Gastrocnemius medialis (tissue), 4 donors: Measurements from ENCODE around the gene PARD3. TPM values are rescaled to one million over a fixed set of nuclear protein-coding genes. Genes with fewer than 3 reads are reported as not detected.

Experiments used
- ATAC-seq, 2 donors: fragments of 150-250 bp; one replicate each; pipeline ENCODE4 v1.9.1; 2016
- DNase-seq, 2 donors: peaks; one replicate each; pipeline ENCODE4 v3.0.0-alpha.2; 2019
- H3K27ac ChIP-seq, 4 donors: fragments of 200-600 bp; sonication (generic); 1 replicate in 1 of 4; 2 replicates in 3 of 4; pipeline ENCODE4 v1.5.1; 2016 to 2018; ENCODE audit warnings: mild to moderate bottlenecking in 2 of 4, moderate library complexity in 1 of 4
- H3K27me3 ChIP-seq, 3 donors: fragments of 200-600 bp; sonication (generic) in 2 of 3; 1 replicate in 1 of 3; 2 replicates in 2 of 3; pipeline versions ENCODE4 v1.5.1 to v1.6.0; 2016 to 2019; ENCODE audit warnings: mild to moderate bottlenecking in 1 of 3, moderate library complexity in 1 of 3
- H3K36me3 ChIP-seq, 2 donors: fragments of 200-600 bp; sonication (generic) in 1 of 2; one replicate each; pipeline ENCODE4 v1.5.1; 2017 to 2018
- H3K4me1 ChIP-seq, 2 donors: fragments of 200-600 bp; sonication (generic) in 1 of 2; one replicate each; pipeline ENCODE4 v1.5.1; 2016 to 2017; ENCODE audit warnings: mild to moderate bottlenecking in 2 of 2
- H3K4me3 ChIP-seq, 4 donors: fragments of 200-600 bp; sonication (generic) in 3 of 4; 1 replicate in 1 of 4; 2 replicates in 3 of 4; pipeline ENCODE4 v1.5.1; 2016 to 2019; ENCODE audit warnings: mild to moderate bottlenecking in 2 of 4
- H3K9me3 ChIP-seq, 3 donors: fragments of 200-600 bp; sonication (generic) in 2 of 3; 1 replicate in 1 of 3; 2 replicates in 2 of 3; pipeline ENCODE4 v1.5.1; 2016 to 2019
- POLR2A ChIP-seq, 2 donors: fragments of 450-650 bp; IDR thresholded peaks; one replicate each; pipeline ENCODE4 v1.6.1; 2017; ENCODE audit warnings: antibody characterized with exemption in 2 of 2, mild to moderate bottlenecking in 2 of 2, moderate library complexity in 2 of 2
- in situ Hi-C, 4 donors: fragments of 200-750 bp; cut with MboI; loops; one replicate each; pipeline versions ENCODE4 v1.15.0 to v1.8.0; 2017; ENCODE audit warnings: low sequenced_read_pairs in 4 of 4
- intact Hi-C: fragments of 100-400 bp; cut with DNase I; formaldehyde crosslinking; loops from one replicate; pipeline ENCODE4 v1.15.1; 2023; ENCODE audit warnings: low total_unique reads
- total RNA-seq, 4 donors: library from RNA; depleted of rRNA; stranded (reverse); fragments of >200 nt; gene quantifications; one replicate each; pipeline versions ENCODE4 v1.1.0 to v1.2.3, GENCODE V29; 2016
- TF ChIP-seq, protein P1 (sequence below), 5 experiments: fragments of 450-650 bp in 3 of 5; fragments of 200-600 bp in 2 of 5; sonication (generic) in 2 of 5; IDR thresholded peaks in 4 of 5; conservative IDR thresholded peaks in 1 of 5; 1 replicate in 4 of 5; 2 replicates in 1 of 5; pipeline ENCODE4 v1.5.1; 2016 to 2019; ENCODE audit warnings: antibody characterized with exemption in 5 of 5, mild to moderate bottlenecking in 3 of 5, moderate library complexity in 3 of 5

The PARD3 gene
- total RNA-seq, 4 donors from 2014 or later = 64.6 to 75.8 (median 68.3) TPM

DNA sequence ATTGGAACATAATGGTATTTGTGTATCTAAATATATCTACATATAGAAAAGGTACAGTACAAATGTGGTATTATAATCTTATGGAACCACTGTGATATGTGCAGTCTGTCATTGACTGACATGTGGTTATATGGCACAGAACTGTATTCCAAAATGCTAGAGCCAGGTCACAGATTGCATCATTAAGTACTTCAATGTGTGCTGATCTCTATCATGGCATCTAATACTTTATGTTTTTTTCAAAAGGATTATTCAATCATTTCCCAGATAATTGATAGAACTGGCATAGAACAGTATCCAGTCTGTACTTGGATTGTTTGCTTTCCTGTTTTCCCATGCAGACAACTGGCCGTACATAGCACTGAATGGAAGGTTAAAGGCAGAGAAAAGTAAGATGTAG is 662.7 kb downstream of the PARD3 start:
- Histone ChIP-seq H3K4me3 (no peak overlapping the region), H3K9me3 (no peaks in the 10 kb centered on the region), H3K27me3 (no peaks in the 10 kb centered on the region), H3K36me3 (no peaks in the 10 kb centered on the region), H3K4me1 (peaks cover 4 to 6% of the 10 kb centered on the region in 2 donors), H3K27ac (no peak overlapping the region)
- intact Hi-C loops (no loop called here), in situ Hi-C loops (loop anchor here in 1 of 4 donors (25.0 kb wide), 1 partner anchor 90 kb away; no protein-coding TSS in a partner anchor)
- no peak for ATAC-seq
- no peak for TF ChIP-seq POLR2A (IDR thresholded peaks at IDR 0.05)
- TF ChIP-seq, protein P1, sequence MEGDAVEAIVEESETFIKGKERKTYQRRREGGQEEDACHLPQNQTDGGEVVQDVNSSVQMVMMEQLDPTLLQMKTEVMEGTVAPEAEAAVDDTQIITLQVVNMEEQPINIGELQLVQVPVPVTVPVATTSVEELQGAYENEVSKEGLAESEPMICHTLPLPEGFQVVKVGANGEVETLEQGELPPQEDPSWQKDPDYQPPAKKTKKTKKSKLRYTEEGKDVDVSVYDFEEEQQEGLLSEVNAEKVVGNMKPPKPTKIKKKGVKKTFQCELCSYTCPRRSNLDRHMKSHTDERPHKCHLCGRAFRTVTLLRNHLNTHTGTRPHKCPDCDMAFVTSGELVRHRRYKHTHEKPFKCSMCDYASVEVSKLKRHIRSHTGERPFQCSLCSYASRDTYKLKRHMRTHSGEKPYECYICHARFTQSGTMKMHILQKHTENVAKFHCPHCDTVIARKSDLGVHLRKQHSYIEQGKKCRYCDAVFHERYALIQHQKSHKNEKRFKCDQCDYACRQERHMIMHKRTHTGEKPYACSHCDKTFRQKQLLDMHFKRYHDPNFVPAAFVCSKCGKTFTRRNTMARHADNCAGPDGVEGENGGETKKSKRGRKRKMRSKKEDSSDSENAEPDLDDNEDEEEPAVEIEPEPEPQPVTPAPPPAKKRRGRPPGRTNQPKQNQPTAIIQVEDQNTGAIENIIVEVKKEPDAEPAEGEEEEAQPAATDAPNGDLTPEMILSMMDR (IDR thresholded peaks at IDR 0.05 in 4 of 5, conservative IDR thresholded peaks at IDR 0.05 in 1 of 5) = no peak
- DNase-seq = no peak

GRCh38 chr10:34151931-34152330 is 663.2 kb downstream of the PARD3 start:
- no peaks in the 10 kb centered on the region for H3K27me3 ChIP-seq
- no peak overlapping the region for H3K27ac ChIP-seq
- intact Hi-C loops (no loop called here), in situ Hi-C loops (loop anchor here in 1 of 4 donors (25.0 kb wide), 1 partner anchor 90 kb away; no protein-coding TSS in a partner anchor)
- DNase-seq = no peak
- H3K9me3 ChIP-seq = no peaks in the 10 kb centered on the region
- TF ChIP-seq, protein P1 (IDR thresholded peaks at IDR 0.05 in 4 of 5, conservative IDR thresholded peaks at IDR 0.05 in 1 of 5) = no peak
- no peak for TF ChIP-seq POLR2A (IDR thresholded peaks at IDR 0.05)
- ATAC-seq = no peak
- peaks cover 0 to under 1% of the 10 kb centered on the region in 2 donors for H3K4me1 ChIP-seq
- no peak overlapping the region for H3K4me3 ChIP-seq
- no peaks in the 10 kb centered on the region for H3K36me3 ChIP-seq

- Histone ChIP-seq H3K27ac (no peak overlapping the region), H3K27me3 (no peaks in the 10 kb centered on the region), H3K36me3 (no peaks in the 10 kb centered on the region), H3K9me3 (no peaks in the 10 kb centered on the region), H3K4me1 (no peaks in the 10 kb centered on the region), H3K4me3 (no peak overlapping the region)
- in situ Hi-C loops (loop anchor here in 1 of 4 donors (25.0 kb wide), 1 partner anchor 89 kb away; no protein-coding TSS in a partner anchor), intact Hi-C loops (no loop called here)
- ATAC-seq (no peak), DNase-seq (no peak)
- TF ChIP-seq POLR2A (IDR thresholded peaks at IDR 0.05) = no peak
- TF ChIP-seq, protein P1 (IDR thresholded peaks at IDR 0.05 in 4 of 5, conservative IDR thresholded peaks at IDR 0.05 in 1 of 5) = no peak
Observed at GRCh38 chr10:34151481-34151880, 663.6 kb downstream of the PARD3 start.

DNA sequence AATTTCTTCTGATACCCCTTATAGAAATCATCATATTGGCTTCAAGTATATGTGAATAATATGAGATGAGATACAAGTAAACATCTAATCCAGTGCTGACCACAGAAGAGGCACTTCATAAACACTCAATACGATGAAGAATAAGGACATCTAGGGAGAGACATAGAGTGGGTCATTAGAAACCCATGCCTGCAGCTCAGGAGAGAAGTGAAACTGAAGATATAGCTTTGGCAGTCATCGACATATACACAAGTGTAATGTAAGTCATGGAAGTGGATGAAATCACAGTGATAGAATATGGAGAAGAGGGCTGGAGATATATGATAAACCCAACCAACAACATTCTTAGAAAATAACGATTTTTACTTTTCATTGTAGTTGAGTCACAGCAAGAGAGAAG is 665.0 kb downstream of the PARD3 start:
- no peak for TF ChIP-seq POLR2A (IDR thresholded peaks at IDR 0.05)
- TF ChIP-seq, protein P1 (IDR thresholded peaks at IDR 0.05 in 4 of 5, conservative IDR thresholded peaks at IDR 0.05 in 1 of 5) = no peak
- Histone ChIP-seq H3K27me3 (no peaks in the 10 kb centered on the region), H3K36me3 (no peaks in the 10 kb centered on the region), H3K4me1 (no peaks in the 10 kb centered on the region), H3K9me3 (no peaks in the 10 kb centered on the region), H3K27ac (no peak overlapping the region), H3K4me3 (no peak overlapping the region)
- ATAC-seq = no peak
- intact Hi-C loops = no loop called here
- DNase-seq = no peak
- in situ Hi-C loops = loop anchor here in 1 of 4 donors (25.0 kb wide), 1 partner anchor 88 kb away; no protein-coding TSS in a partner anchor

- Histone ChIP-seq H3K4me3 (no peak overlapping the region), H3K27ac (no peak overlapping the region), H3K4me1 (no peaks in the 10 kb centered on the region), H3K27me3 (no peaks in the 10 kb centered on the region), H3K9me3 (no peaks in the 10 kb centered on the region), H3K36me3 (no peaks in the 10 kb centered on the region)
- TF ChIP-seq, protein P1 (IDR thresholded peaks at IDR 0.05 in 4 of 5, conservative IDR thresholded peaks at IDR 0.05 in 1 of 5) = no peak
- in situ Hi-C loops (no loop called here), intact Hi-C loops (no loop called here)
- ATAC-seq = no peak
- DNase-seq = no peak
Observed at GRCh38 chr10:34148305-34148657, 666.8 kb downstream of the PARD3 start.
